ENCODE results near the gene ZNF560. TPM values are rescaled to one million over a fixed set of nuclear protein-coding genes. Genes with fewer than 3 reads are reported as not detected.
"Not testable (repeated sequence)": the region's sequence is repeated elsewhere in the genome, so short reads cannot be mapped to it uniquely, and the experiment has no call there.

The ZNF560 gene
- total RNA-seq (not detected), polyA plus RNA-seq (not detected)

DNA sequence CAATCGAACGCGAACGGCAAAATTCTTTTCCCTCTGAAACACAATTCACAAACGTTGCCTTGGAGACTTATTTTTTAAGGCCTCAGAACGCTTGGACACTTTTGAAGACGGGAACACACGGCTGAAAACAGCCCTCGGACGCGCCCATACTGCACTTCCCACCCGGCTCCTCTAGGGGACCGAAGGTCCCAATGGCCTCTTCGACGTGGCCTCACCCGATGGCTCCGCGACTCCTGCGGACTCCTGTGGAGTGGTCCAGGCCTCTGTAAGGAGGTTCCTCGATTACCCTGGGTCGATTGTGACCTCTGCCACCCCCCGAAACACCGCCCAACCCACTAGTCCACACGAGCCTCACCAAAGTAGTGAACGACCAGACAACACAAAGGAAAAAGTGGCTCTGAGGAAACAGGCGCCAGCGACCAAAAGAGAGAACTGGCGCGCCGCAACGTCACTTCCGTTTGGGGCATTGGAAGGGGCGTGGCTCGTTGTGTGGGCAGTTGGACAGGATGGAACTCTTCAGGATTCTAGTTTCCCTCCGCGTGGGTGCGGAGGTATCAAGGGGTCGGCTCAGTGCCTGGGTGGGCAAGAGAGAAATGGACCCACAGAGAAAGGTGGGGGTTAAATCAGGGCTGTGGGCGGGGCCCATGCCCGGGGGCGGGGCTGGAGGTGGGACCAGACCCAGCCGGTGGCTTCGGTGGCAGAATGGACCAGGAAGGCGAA is at the start of gene ZNF560:
TSS of gene ZNF560 (minus strand) at position 434 of the 720 bp plus-strand sequence. CDS start 23,303 bp downstream, outside the sequence.
- CTCF ChIA-PET = no interaction called here
- Histone ChIP-seq H3K4me3 (ENCODE audit: low read length) (no peak within 1 kb of the TSS), H3K9me3 (ENCODE audit: low read length) (peaks cover 11% of the 10 kb centered on the region), H3K27ac (ENCODE audit: low read depth, low read length) (no peak within 1 kb of the TSS), H3K27me3 (ENCODE audit: insufficient read depth, low read length, poor library complexity, severe bottlenecking) (no peaks in the 10 kb centered on the region), H3K36me3 (ENCODE audit: insufficient read depth, low read length) (no peaks in the 10 kb centered on the region), H3K4me1 (ENCODE audit: insufficient read depth, low read length) (no peaks in the 10 kb centered on the region)
- peaks cover 7 to 9% of the 10 kb centered on the region in 2 donors for H3K27me3 Mint-ChIP-seq
- POLR2A ChIA-PET = no interaction called here
- no peak for DNase-seq
- H3K9me3 Mint-ChIP-seq = peaks cover 32 to 74% (median 68%) of the 10 kb centered on the region in 5 donors
- no peak within 1 kb of the TSS for H3K27ac Mint-ChIP-seq
- H3K4me1 Mint-ChIP-seq = peaks cover 2 to 8% (median 4%) of the 10 kb centered on the region in 3 donors
- H3K36me3 Mint-ChIP-seq = peaks cover 2 to 19% (median 7%) of the 10 kb centered on the region in 3 donors
- H3K4me3 Mint-ChIP-seq = peak within 1 kb of the TSS in 2 of 7 donors; percentile 16 to 29

GRCh38 chr19:9547870-9548269 is 49.5 kb upstream of the ZNF560 start:
- H3K4me1 ChIP-seq (ENCODE audit: insufficient read depth, low read length) = no peaks in the 10 kb centered on the region
- Mint-ChIP-seq H3K9me3 (peaks cover 18 to 31% (median 23%) of the 10 kb centered on the region in 5 donors), H3K27me3 (no peaks in the 10 kb centered on the region), H3K4me1 (no peaks in the 10 kb centered on the region), H3K27ac (no peak overlapping the region), H3K4me3 (no peak overlapping the region), H3K36me3 (peaks cover 0 to 27% (median 1%) of the 10 kb centered on the region in 3 donors)
- H3K4me3 ChIP-seq (ENCODE audit: low read length) = no peak overlapping the region
- ChIA-PET POLR2A (no interaction called here), CTCF (interaction anchor here (1.3 kb wide), 1 partner anchor 13 kb away, joined by 4 read pairs; no protein-coding TSS in a partner anchor)
- H3K9me3 ChIP-seq (ENCODE audit: low read length) = peaks cover 6% of the 10 kb centered on the region
- no peaks in the 10 kb centered on the region for H3K36me3 ChIP-seq (ENCODE audit: insufficient read depth, low read length)
- H3K27ac ChIP-seq (ENCODE audit: low read depth, low read length) = no peak overlapping the region
- H3K27me3 ChIP-seq (ENCODE audit: insufficient read depth, low read length, poor library complexity, severe bottlenecking) = no peaks in the 10 kb centered on the region
- DNase-seq = no peak

GRCh38 chr19:9541281-9541680 is 42.9 kb upstream of the ZNF560 start:
- POLR2A ChIA-PET; H3K4me3 ChIP-seq (ENCODE audit: low read length); H3K27ac Mint-ChIP-seq; H3K9me3 ChIP-seq (ENCODE audit: low read length); CTCF ChIA-PET; H3K4me1 ChIP-seq (ENCODE audit: insufficient read depth, low read length); H3K27ac ChIP-seq (ENCODE audit: low read depth, low read length); H3K4me3 Mint-ChIP-seq; H3K27me3 Mint-ChIP-seq; H3K27me3 ChIP-seq (ENCODE audit: insufficient read depth, low read length, poor library complexity, severe bottlenecking); DNase-seq; H3K36me3 ChIP-seq (ENCODE audit: insufficient read depth, low read length): not testable (repeated sequence)
- peaks cover 0 to 12% (median 7%) of the 10 kb centered on the region in 5 donors for H3K9me3 Mint-ChIP-seq
- H3K36me3 Mint-ChIP-seq = peaks cover 0 to 17% (median 13%) of the 10 kb centered on the region in 3 donors
- peaks cover 22 to 37% (median 27%) of the 10 kb centered on the region in 3 donors for H3K4me1 Mint-ChIP-seq

DNA sequence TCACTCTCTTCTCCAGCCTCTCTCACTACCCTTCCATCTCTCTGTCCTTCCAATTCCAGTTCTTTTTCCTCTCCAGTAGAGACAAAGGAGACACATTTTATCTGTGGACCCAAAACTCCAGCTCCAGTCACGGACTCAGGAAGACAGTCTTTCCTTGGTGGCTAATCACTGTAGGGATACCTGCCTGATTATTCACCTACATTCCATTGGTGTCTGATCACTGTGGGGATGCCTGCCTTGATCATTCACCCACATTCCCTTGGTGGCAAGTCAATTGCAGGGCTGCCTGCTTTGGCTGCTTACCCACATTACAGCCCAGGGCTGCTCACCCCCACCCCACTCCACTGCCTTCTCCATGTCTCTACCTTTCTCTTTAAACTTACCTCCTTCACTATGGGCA is 41.5 kb upstream of the ZNF560 start:
- CTCF ChIA-PET; H3K27ac ChIP-seq (ENCODE audit: low read depth, low read length); H3K27me3 ChIP-seq (ENCODE audit: insufficient read depth, low read length, poor library complexity, severe bottlenecking); DNase-seq; H3K9me3 ChIP-seq (ENCODE audit: low read length); POLR2A ChIA-PET; H3K4me1 ChIP-seq (ENCODE audit: insufficient read depth, low read length); H3K4me3 ChIP-seq (ENCODE audit: low read length); H3K27me3 Mint-ChIP-seq: not testable (repeated sequence)
- H3K4me3 Mint-ChIP-seq = peak overlapping the region; percentile 7 to 99 (median 98)
- H3K9me3 Mint-ChIP-seq = peaks cover 0 to 19% (median 8%) of the 10 kb centered on the region in 5 donors
- H3K27ac Mint-ChIP-seq = peak overlapping the region in 7 of 8 donors; percentile 25 to 99 (median 98)
- peaks cover 17% of the 10 kb centered on the region for H3K36me3 ChIP-seq (ENCODE audit: insufficient read depth, low read length)
- peaks cover 25 to 43% (median 33%) of the 10 kb centered on the region in 3 donors for H3K4me1 Mint-ChIP-seq
- peaks cover 12 to 31% (median 27%) of the 10 kb centered on the region in 3 donors for H3K36me3 Mint-ChIP-seq

- H3K4me1 ChIP-seq (ENCODE audit: insufficient read depth, low read length); H3K27me3 ChIP-seq (ENCODE audit: insufficient read depth, low read length, poor library complexity, severe bottlenecking); H3K27me3 Mint-ChIP-seq; DNase-seq; POLR2A ChIA-PET; CTCF ChIA-PET; H3K9me3 ChIP-seq (ENCODE audit: low read length): not testable (repeated sequence)
- peaks cover 15 to 38% (median 34%) of the 10 kb centered on the region in 3 donors for H3K36me3 Mint-ChIP-seq
- H3K27ac Mint-ChIP-seq = peak overlapping the region; percentile 25 to 100 (median 99)
- Histone ChIP-seq H3K4me3 (ENCODE audit: low read length) (peak overlapping the region; percentile 98), H3K27ac (ENCODE audit: low read depth, low read length) (peak overlapping the region; percentile 96), H3K36me3 (ENCODE audit: insufficient read depth, low read length) (peaks cover 21% of the 10 kb centered on the region)
- H3K9me3 Mint-ChIP-seq = peaks cover 2 to 22% (median 8%) of the 10 kb centered on the region in 5 donors
- peak overlapping the region; percentile 95 to 99 (median 98) for H3K4me3 Mint-ChIP-seq
- peaks cover 25 to 43% (median 33%) of the 10 kb centered on the region in 3 donors for H3K4me1 Mint-ChIP-seq
These were observed 40.8 kb upstream of the ZNF560 start for GRCh38 chr19:9539201-9539600.

DNA sequence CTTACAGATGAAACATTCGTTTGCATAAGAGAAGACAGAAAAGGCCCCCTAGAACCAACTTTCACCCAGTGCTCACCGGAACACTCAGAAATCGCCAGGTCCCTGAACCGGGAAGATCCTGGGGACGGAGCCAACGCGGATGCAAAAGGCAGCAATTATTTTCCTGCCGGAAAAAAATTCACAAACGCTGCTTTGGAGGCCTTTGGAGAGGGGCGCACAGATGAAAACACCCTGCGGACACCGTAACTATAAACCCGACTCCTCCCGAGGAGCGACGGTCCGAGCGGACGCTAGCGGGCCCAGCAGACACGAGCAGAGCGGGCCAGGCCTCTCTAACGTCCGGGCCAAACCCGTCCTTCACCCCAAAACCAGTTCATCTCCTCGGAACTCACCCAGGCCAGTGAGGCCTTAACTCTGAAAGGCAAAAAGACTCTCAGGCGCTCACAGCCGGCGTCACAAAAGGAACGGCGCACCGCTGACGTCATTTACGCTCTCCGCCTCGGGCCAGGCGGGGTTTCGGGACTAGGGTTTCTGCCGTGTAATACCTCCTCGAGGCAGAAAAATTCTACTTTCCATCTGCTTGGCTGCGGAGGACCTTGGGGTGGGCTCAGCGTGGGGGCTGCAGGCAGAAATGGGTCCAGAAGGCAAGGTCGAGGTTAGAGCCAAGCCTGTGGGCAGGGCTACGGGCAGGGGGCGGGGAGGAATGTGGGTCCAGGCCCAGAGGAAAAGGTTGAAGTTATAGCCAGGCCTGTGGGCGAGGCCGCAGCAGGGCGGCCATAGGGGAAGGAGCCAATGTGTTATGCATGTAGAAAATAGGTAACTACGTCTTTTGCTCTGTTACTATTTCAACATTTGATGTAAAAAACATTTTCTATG is 40.0 kb upstream of the ZNF560 start, which contains the start of gene ZNF426:
TSS of gene ZNF426 (minus strand) at position 463 of the 876 bp plus-strand sequence. CDS start 2,413 bp downstream, outside the sequence.
- peaks cover 29% of the 10 kb centered on the region for H3K36me3 ChIP-seq (ENCODE audit: insufficient read depth, low read length)
- Mint-ChIP-seq H3K4me1 (peaks cover 25 to 43% (median 33%) of the 10 kb centered on the region in 3 donors), H3K4me3 (peak within 1 kb of the TSS; percentile 95 to 99 (median 98)), H3K27ac (peak within 1 kb of the TSS; percentile 70 to 100 (median 99)), H3K36me3 (peaks cover 23 to 46% (median 42%) of the 10 kb centered on the region in 3 donors), H3K9me3 (peaks cover 6 to 30% (median 12%) of the 10 kb centered on the region in 5 donors), H3K27me3 (peaks cover 0 to 2% of the 10 kb centered on the region in 2 donors)
- peaks cover 4% of the 10 kb centered on the region for H3K9me3 ChIP-seq (ENCODE audit: low read length)
- ChIA-PET POLR2A (no interaction called here), CTCF (no interaction called here)
- H3K27me3 ChIP-seq (ENCODE audit: insufficient read depth, low read length, poor library complexity, severe bottlenecking) = no peaks in the 10 kb centered on the region
- peak within 1 kb of the TSS; percentile 96 for H3K27ac ChIP-seq (ENCODE audit: low read depth, low read length)
- peak; percentile 66 to 90 (median 79) for DNase-seq
- H3K4me1 ChIP-seq (ENCODE audit: insufficient read depth, low read length) = peaks cover 9% of the 10 kb centered on the region
- peak within 1 kb of the TSS; percentile 98 for H3K4me3 ChIP-seq (ENCODE audit: low read length)

DNA sequence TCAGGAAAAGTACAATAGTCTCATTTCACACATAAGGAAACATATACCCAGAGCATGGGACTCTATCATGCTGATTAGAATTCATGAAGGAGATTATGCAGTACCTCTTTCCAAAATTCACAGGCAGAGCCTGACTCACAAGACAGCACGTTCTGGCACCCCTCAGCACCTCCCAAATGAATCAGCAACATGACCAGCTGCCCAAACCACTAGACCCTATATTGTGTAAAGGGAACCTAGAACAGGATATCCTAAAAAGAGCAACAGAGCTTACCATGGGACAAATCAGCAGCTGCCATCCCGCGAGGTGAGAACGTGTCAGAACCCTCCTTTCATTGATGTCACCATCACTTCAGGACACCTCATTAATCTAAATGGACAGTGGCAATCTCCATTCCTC is 37.5 kb upstream of the ZNF560 start:
- peaks cover 43 to 70% (median 66%) of the 10 kb centered on the region in 3 donors for H3K36me3 Mint-ChIP-seq
- H3K4me1 ChIP-seq (ENCODE audit: insufficient read depth, low read length) = peaks cover 9% of the 10 kb centered on the region
- ChIA-PET CTCF (interaction anchor here (0.9 kb wide), 1 partner anchor 14 kb away, joined by 3 read pairs; no protein-coding TSS in a partner anchor), POLR2A (no interaction called here)
- no peak overlapping the region for H3K4me3 ChIP-seq (ENCODE audit: low read length)
- peak overlapping the region in 6 of 7 donors; percentile 27 to 62 (median 54) for H3K4me3 Mint-ChIP-seq
- H3K27ac Mint-ChIP-seq = no peak overlapping the region
- H3K4me1 Mint-ChIP-seq = peaks cover 25 to 43% (median 33%) of the 10 kb centered on the region in 3 donors
- H3K27ac ChIP-seq (ENCODE audit: low read depth, low read length) = no peak overlapping the region
- no peaks in the 10 kb centered on the region for H3K27me3 ChIP-seq (ENCODE audit: insufficient read depth, low read length, poor library complexity, severe bottlenecking)
- H3K27me3 Mint-ChIP-seq = no peaks in the 10 kb centered on the region
- DNase-seq = no peak
- peaks cover 13 to 52% (median 32%) of the 10 kb centered on the region in 5 donors for H3K9me3 Mint-ChIP-seq
- peaks cover 11% of the 10 kb centered on the region for H3K9me3 ChIP-seq (ENCODE audit: low read length)
- H3K36me3 ChIP-seq (ENCODE audit: insufficient read depth, low read length) = peaks cover 52% of the 10 kb centered on the region
